Neuronal stem cell (in vitro differentiated cells): ENCODE measurements around the gene DNAAF2.
"Not testable (repeated sequence)": the region's sequence is repeated elsewhere in the genome, so short reads cannot be mapped to it uniquely, and the experiment has no call there.

Experiments
- DNase-seq: peaks from one replicate; pipeline ENCODE4 v3.0.0-alpha.2; 2013; ENCODE audit warnings: low spot score
- H2AFZ ChIP-seq: one replicate; pipeline ENCODE4 v1.6.1; 2013; ENCODE audit warnings: mild to moderate bottlenecking, low read length, inconsistent platforms
- H2AK5ac ChIP-seq: 2 replicates; pipeline ENCODE4 v1.6.1; 2013; ENCODE audit warnings: low read depth, mild to moderate bottlenecking, inconsistent platforms, low read length, moderate library complexity, mixed read lengths
- H2BK120ac ChIP-seq: 2 replicates; pipeline ENCODE4 v1.6.1; 2013; ENCODE audit warnings: low read depth, mild to moderate bottlenecking, inconsistent platforms, low read length, moderate library complexity, mixed read lengths
- H2BK12ac ChIP-seq: one replicate; pipeline ENCODE4 v1.6.1; 2013; ENCODE audit warnings: low read length, inconsistent platforms
- H2BK15ac ChIP-seq: 2 replicates; pipeline ENCODE4 v1.6.1; 2013; ENCODE audit warnings: mild to moderate bottlenecking, low read length, inconsistent platforms, mixed read lengths
- H2BK5ac ChIP-seq: one replicate; pipeline ENCODE4 v1.6.1; 2013; ENCODE audit warnings: inconsistent platforms, mild to moderate bottlenecking, low read length, moderate library complexity
- H3K14ac ChIP-seq: one replicate; pipeline ENCODE4 v1.6.1; 2013; ENCODE audit warnings: low read length, inconsistent platforms
- H3K18ac ChIP-seq: 2 replicates; pipeline ENCODE4 v1.6.1; 2013; ENCODE audit warnings: low read length, inconsistent platforms
- H3K23ac ChIP-seq: 2 replicates; pipeline ENCODE4 v1.6.1; 2013; ENCODE audit warnings: low read depth, mild to moderate bottlenecking, mixed read lengths, low read length, inconsistent platforms; ENCODE audit not compliant: poor library complexity
- H3K27ac ChIP-seq: replicated peaks from 3 replicates; pipeline ENCODE4 v1.5.1; 2013; ENCODE audit warnings: low read length, inconsistent platforms
- H3K27me3 ChIP-seq, 3 experiments: 2 replicates each; pipeline ENCODE4 v1.6.1; 2013; ENCODE audit warnings: low read length in 3 of 3, mild to moderate bottlenecking in 2 of 3, inconsistent platforms in 1 of 3, low read depth in 1 of 3, mixed read lengths in 1 of 3, moderate library complexity in 1 of 3; ENCODE audit not compliant: control insufficient read depth in 3 of 3, insufficient read depth in 3 of 3
- H3K36me3 ChIP-seq, 2 donors: replicated peaks in 1 of 2; 2 replicates each; pipeline ENCODE4 v1.6.1; 2013; ENCODE audit warnings: low read length in 2 of 2; ENCODE audit not compliant: control insufficient read depth in 2 of 2, insufficient read depth in 2 of 2
- H3K4ac ChIP-seq: 2 replicates; pipeline ENCODE4 v1.6.1; 2013; ENCODE audit warnings: inconsistent platforms, mild to moderate bottlenecking, low read length, moderate library complexity
- H3K4me1 ChIP-seq, 2 donors: 1 replicate in 1 of 2; 2 replicates in 1 of 2; pipeline ENCODE4 v1.6.1; 2013; ENCODE audit warnings: low read length in 2 of 2, low read depth in 1 of 2; ENCODE audit not compliant: control insufficient read depth in 2 of 2, insufficient read depth in 1 of 2
- H3K4me2 ChIP-seq: one replicate; pipeline ENCODE4 v1.6.1; 2013; ENCODE audit warnings: mild to moderate bottlenecking, low read length, inconsistent platforms; ENCODE audit not compliant: insufficient read depth, poor library complexity, severe bottlenecking
- H3K4me3 ChIP-seq, 2 donors: 2 replicates each; pipeline ENCODE4 v1.5.1; 2013; ENCODE audit warnings: low read length in 2 of 2, mild to moderate bottlenecking in 2 of 2, inconsistent platforms in 1 of 2, moderate library complexity in 1 of 2
- H3K79me1 ChIP-seq: one replicate; pipeline ENCODE4 v1.6.1; 2013; ENCODE audit warnings: low read depth, mild to moderate bottlenecking, inconsistent platforms, low read length, moderate library complexity
- H3K9ac ChIP-seq: one replicate; pipeline ENCODE4 v1.6.1; 2013; ENCODE audit warnings: mild to moderate bottlenecking, low read depth, low read length, inconsistent platforms; ENCODE audit not compliant: poor library complexity
- H3K9me3 ChIP-seq, 2 donors: replicated peaks in 1 of 2; 2 replicates each; pipeline versions ENCODE3 to v1.6.1; 2013; ENCODE audit warnings: low read length in 2 of 2, mild to moderate bottlenecking in 2 of 2, inconsistent platforms in 1 of 2, low read depth in 1 of 2, mixed read lengths in 1 of 2, moderate library complexity in 1 of 2; ENCODE audit not compliant: control insufficient read depth in 2 of 2, insufficient read depth in 1 of 2
- H4K8ac ChIP-seq: one replicate; pipeline ENCODE4 v1.6.1; 2013; ENCODE audit warnings: low read depth, mild to moderate bottlenecking, inconsistent platforms, low read length, moderate library complexity
- H4K91ac ChIP-seq: one replicate; pipeline ENCODE4 v1.6.1; 2013; ENCODE audit warnings: low read length, low read depth, mild to moderate bottlenecking, inconsistent platforms; ENCODE audit not compliant: poor library complexity
- WGBS, 2 donors: extraction: QIAGEN DNeasy Blood & Tissue Kit; methylation state at CpG; one replicate each; pipeline ENCODE4 v1.1.7; 2013; ENCODE audit warnings: missing lambda C conversion rate in 2 of 2, mixed read lengths in 1 of 2; ENCODE audit not compliant: insufficient read length in 2 of 2, insufficient replicate concordance in 1 of 2; ENCODE audit errors: extremely low coverage in 2 of 2; 5-methylcytosine and 5-hydroxymethylcytosine counted together

Gene DNAAF2

DNA sequence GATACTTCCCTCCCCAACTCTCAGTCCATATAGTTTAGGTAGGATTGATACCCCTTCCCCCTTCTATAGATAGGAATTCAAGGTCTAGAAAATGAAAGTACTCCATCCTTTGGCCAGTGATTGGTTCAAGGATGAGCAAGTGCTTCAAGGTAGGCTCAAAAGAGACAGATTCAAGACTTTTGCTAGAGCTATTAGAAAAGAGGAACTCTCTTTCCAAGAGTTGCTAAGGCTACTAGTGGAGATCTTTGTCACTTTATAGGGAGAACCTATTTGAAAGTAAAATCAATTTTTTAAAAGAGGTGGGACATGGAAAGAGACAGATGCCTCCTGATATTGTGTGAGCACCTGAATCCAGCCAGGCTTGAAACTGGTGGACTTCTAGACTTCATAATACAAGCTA is 35.4 kb upstream of the DNAAF2 start:
- no peak overlapping the region for H2BK120ac ChIP-seq
- no peak overlapping the region for H3K18ac ChIP-seq

DNA sequence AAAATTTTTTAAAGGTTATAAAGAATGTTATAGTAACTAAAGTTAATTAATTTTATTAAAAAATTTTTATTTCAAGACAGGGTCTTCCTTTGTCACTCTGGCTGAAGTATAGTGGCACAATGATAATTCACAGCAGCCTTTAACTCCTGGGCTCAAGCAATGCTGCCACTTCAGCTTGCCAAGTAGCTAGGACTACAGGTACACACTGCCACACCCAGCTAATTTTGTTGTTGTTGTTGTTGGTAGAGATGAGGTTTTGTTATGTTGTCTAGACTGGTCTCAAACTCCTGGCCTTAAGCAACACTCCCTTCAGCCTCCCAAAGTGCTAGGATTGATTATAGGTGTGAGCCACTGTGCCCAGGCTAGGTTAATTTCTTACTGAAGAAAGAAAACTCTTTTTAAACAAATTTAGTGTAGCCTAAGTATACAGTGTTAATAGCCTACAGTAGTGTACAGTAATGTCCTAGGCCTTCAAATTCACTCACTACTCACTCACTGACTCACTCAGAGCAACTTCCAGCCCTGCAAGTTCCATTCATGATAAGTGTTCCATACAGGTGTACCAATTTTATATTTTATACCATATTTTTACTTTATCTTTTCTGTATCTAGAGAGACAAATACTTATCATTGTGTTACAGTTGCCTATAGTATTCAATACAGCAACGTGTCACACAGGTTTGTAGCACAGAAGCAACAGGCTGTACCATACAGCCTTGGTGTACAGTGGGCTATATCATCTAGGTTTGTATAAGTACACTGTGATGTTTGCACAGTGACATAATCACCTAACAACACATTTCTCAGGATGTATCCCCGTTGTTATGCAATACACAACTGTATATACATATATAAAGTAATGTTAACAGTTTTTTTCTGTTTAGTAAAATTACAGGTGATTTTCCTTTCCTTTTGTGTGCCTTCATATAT is 24.7 kb upstream of the DNAAF2 start:
- Histone ChIP-seq H3K4ac (no peak overlapping the region), H3K4me3 (no peak overlapping the region), H3K23ac (no peak overlapping the region), H4K91ac (no peak overlapping the region), H2AFZ (no peak overlapping the region), H3K9ac (no peak overlapping the region), H4K8ac (no peak overlapping the region), H3K27me3 (no peaks in the 10 kb centered on the region), H2AK5ac (no peak overlapping the region), H3K79me1 (no peaks in the 10 kb centered on the region), H2BK15ac (no peak overlapping the region), H2BK120ac (no peak overlapping the region), H3K27ac (no peak overlapping the region), H3K36me3 (peaks cover 0 to 76% of the 10 kb centered on the region in 2 donors), H2BK12ac (no peak overlapping the region), H3K14ac (no peak overlapping the region), H3K4me1 (no peaks in the 10 kb centered on the region), H3K4me2 (no peak overlapping the region), H2BK5ac (no peak overlapping the region), H3K9me3 (no peaks in the 10 kb centered on the region), H3K18ac (no peak overlapping the region)
- WGBS, 2 donors = no CpG with 5 or more reads among the region's 2 CpGs
- no peak for DNase-seq

More for the DNA sequence above, 35.4 kb upstream of the DNAAF2 start:
- Histone ChIP-seq H3K27me3 (no peaks in the 10 kb centered on the region), H3K23ac (no peak overlapping the region), H4K91ac (no peak overlapping the region), H3K4me1 (no peaks in the 10 kb centered on the region), H3K79me1 (no peaks in the 10 kb centered on the region), H2BK5ac (no peak overlapping the region), H3K9ac (no peak overlapping the region), H3K14ac (no peak overlapping the region), H2AK5ac (no peak overlapping the region), H3K4me2 (no peak overlapping the region), H2BK12ac (no peak overlapping the region), H2BK15ac (no peak overlapping the region), H3K9me3 (no peaks in the 10 kb centered on the region), H4K8ac (no peak overlapping the region), H3K36me3 (peaks cover 8 to 87% of the 10 kb centered on the region in 2 donors), H2AFZ (no peak overlapping the region), H3K4ac (no peak overlapping the region), H3K4me3 (no peak overlapping the region), H3K27ac (no peak overlapping the region)
- DNase-seq = no peak

DNA sequence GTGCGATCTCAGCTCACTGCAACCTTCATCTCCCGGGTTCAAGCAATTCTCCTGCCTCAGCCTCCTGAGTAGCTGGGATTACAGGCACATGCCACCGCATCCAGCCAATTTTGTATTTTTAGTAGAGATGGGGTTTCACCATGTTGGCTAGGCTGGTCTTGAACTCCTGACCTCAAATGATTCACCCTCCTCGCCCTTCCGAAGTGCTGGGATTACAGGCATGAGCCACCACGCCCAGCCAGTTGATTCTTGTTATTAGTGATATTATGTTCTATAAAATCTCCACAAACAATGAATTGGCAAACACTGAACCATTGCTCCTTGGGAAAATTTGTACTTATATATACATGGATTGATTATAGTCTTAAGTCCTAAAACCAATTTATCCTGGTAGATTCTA is 22.5 kb upstream of the DNAAF2 start:
- not testable (repeated sequence) for H3K4me1 ChIP-seq, H4K91ac ChIP-seq, H2AK5ac ChIP-seq, H3K79me1 ChIP-seq, H2BK5ac ChIP-seq, H3K9ac ChIP-seq, H4K8ac ChIP-seq, H3K4me2 ChIP-seq, H3K27me3 ChIP-seq, H3K4me3 ChIP-seq, H3K4ac ChIP-seq, H3K23ac ChIP-seq, DNase-seq, H2BK120ac ChIP-seq, H3K18ac ChIP-seq, H2BK15ac ChIP-seq, H3K14ac ChIP-seq, H3K27ac ChIP-seq, H2AFZ ChIP-seq, H3K9me3 ChIP-seq, H2BK12ac ChIP-seq
- no CpG with 5 or more reads among the region's 6 CpGs for WGBS, 2 donors
- H3K36me3 ChIP-seq = peaks cover 4 to 82% of the 10 kb centered on the region in 2 donors

DNA sequence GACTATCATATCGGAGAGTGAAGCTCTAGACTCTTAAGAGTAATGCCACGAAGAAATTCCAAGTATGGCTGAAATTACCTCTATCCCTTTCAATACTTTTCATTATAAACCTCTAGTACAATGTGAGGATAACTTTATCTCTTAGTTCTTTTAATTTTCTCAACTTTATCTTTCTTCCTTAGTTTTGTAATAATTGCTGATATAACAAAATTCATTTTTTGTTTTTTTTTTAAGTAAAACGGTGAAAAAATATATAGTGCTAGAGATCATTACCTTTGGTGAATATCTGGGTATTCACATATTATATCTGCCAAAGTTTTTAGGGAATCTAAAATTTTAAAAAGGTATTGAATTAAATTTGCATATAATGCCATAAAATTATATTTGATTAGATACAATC is 19.5 kb upstream of the DNAAF2 start:
- no peak overlapping the region for H3K18ac ChIP-seq
- H4K91ac ChIP-seq = no peak overlapping the region
- WGBS, 2 donors = no CpG with 5 or more reads among the region's 3 CpGs
- H2AFZ ChIP-seq = no peak overlapping the region
- no peak overlapping the region for H3K4ac ChIP-seq
- H3K27ac ChIP-seq = no peak overlapping the region
- no peak overlapping the region for H2BK12ac ChIP-seq
- no peak overlapping the region for H2BK5ac ChIP-seq
- H2AK5ac ChIP-seq = no peak overlapping the region
- H3K23ac ChIP-seq = no peak overlapping the region
- no peak overlapping the region for H2BK15ac ChIP-seq
- H4K8ac ChIP-seq = no peak overlapping the region
- peaks cover 6 to 87% of the 10 kb centered on the region in 2 donors for H3K36me3 ChIP-seq
- H3K14ac ChIP-seq = no peak overlapping the region
- no peaks in the 10 kb centered on the region for H3K27me3 ChIP-seq
- H3K9ac ChIP-seq = no peak overlapping the region
- H2BK120ac ChIP-seq = no peak overlapping the region
- H3K9me3 ChIP-seq = no peaks in the 10 kb centered on the region
- H3K4me2 ChIP-seq = no peak overlapping the region
- H3K4me3 ChIP-seq = no peak overlapping the region
- DNase-seq = no peak
- peaks cover 2% of the 10 kb centered on the region for H3K79me1 ChIP-seq
- H3K4me1 ChIP-seq = no peaks in the 10 kb centered on the region
